Stomach (tissue), 9 donors: ENCODE measurements around the gene RSBN1. TPM values are rescaled to one million over a fixed set of nuclear protein-coding genes. Genes with fewer than 3 reads are reported as not detected.

ENCODE experiments used
- DNase-seq, 2 donors: peaks; one replicate each; pipeline versions ENCODE4 v3.0.0 to v3.0.0-alpha.2; 2013 to 2019
- H3K27ac ChIP-seq, 5 donors: fragments of 200-600 bp in 4 of 5; sonication (generic) in 4 of 5; one replicate each; pipeline ENCODE4 v1.5.1; 2013 to 2019; ENCODE audit warnings: mild to moderate bottlenecking in 1 of 5, moderate library complexity in 1 of 5
- H3K27me3 ChIP-seq, 3 donors: fragments of 200-600 bp; sonication (generic); one replicate each; pipeline ENCODE4 v1.5.1; 2017 to 2019; ENCODE audit warnings: mixed run types in 1 of 3
- H3K36me3 ChIP-seq, 4 donors: fragments of 200-600 bp; sonication (generic); 1 replicate in 3 of 4; 2 replicates in 1 of 4; pipeline ENCODE4 v1.5.1; 2016 to 2019
- H3K4me1 ChIP-seq, 4 donors: fragments of 200-600 bp; sonication (generic); one replicate each; pipeline ENCODE4 v1.5.1; 2016 to 2019
- H3K4me3 ChIP-seq, 4 donors: fragments of 200-600 bp; sonication (generic) in 3 of 4; one replicate each; pipeline ENCODE4 v1.5.1; 2016 to 2019; ENCODE audit warnings: mild to moderate bottlenecking in 1 of 4
- H3K9me3 ChIP-seq, 4 donors: fragments of 200-600 bp; sonication (generic); one replicate each; pipeline ENCODE4 v1.5.1; 2016 to 2019
- EP300 ChIP-seq: sonication (generic); formaldehyde crosslinking; IDR thresholded peaks from one replicate; pipeline ENCODE4 v1.6.1; 2017; ENCODE audit warnings: antibody characterized with exemption
- POLR2A ChIP-seq, 4 donors: fragments of 450-650 bp; IDR thresholded peaks; one replicate each; pipeline ENCODE4 v1.6.1; 2016; ENCODE audit warnings: antibody characterized with exemption in 4 of 4, control low read depth in 2 of 4, mild to moderate bottlenecking in 1 of 4, moderate library complexity in 1 of 4
- POLR2AphosphoS5 ChIP-seq, 3 donors: sonication (generic); formaldehyde crosslinking; IDR thresholded peaks; one replicate each; pipeline ENCODE4 v1.6.1; 2016; ENCODE audit warnings: antibody characterized with exemption in 3 of 3
- WGBS, 5 donors: extraction: QIAGEN DNeasy Blood & Tissue Kit in 3 of 5; methylation state at CpG; one replicate each; pipeline versions ENCODE4 v1.1.5 to v1.1.7; 2013 to 2018; 5-methylcytosine and 5-hydroxymethylcytosine counted together
- intact Hi-C: fragments of 100-400 bp; cut with DNase I; formaldehyde crosslinking; loops from one replicate; pipeline ENCODE4 v1.15.1; 2023; ENCODE audit warnings: low total_unique reads
- polyA plus RNA-seq, 3 donors: library from polyadenylated mRNA; stranded (reverse); fragments of 200-250 nt; gene quantifications; one replicate each; pipeline ENCODE4 v1.2.3, GENCODE V29; 2013
- total RNA-seq, 5 donors: library from RNA; depleted of rRNA; stranded (reverse); fragments of >200 nt; gene quantifications; one replicate each; pipeline versions ENCODE4 v1.1.0 to v1.2.3, GENCODE V29; 2014 to 2016
- TF ChIP-seq, protein P1 (sequence below), 7 experiments: fragments of 450-650 bp in 4 of 7; fragments of 200-600 bp in 3 of 7; sonication (generic) in 3 of 7; IDR thresholded peaks; one replicate each; pipeline ENCODE4 v1.5.1; 2016 to 2019; ENCODE audit warnings: antibody characterized with exemption in 7 of 7, control low read depth in 2 of 7, mild to moderate bottlenecking in 1 of 7
- donor health status: healthy with polysubstance abuse.
- donor health status: Bipolar disorder and iron deficiency.
- donor health status: healthy.

RSBN1 gene
- total and polyA plus RNA-seq, 8 donors: 2.8 to 58.9 (median 12.6) TPM

DNA sequence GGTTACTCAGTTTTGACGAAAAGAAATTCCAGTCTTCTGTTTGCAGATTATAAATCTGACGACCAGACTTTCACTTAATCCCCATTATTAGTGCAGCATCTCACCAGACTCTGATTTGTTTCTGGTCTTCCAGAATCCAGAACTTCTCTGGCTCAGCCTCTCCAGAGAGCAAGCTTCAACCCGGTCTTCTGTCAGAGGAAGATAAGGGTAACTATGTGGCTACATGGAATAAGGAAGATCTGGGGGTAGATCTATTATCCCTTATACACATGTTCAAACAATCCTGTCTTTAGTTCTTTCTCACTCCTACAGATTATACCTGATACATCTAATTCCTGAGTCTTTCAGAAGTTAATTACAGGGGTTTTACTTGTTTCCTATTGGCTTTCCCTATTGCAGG lies 62.9 kb downstream of the RSBN1 start:
- WGBS, 5 donors: 75 to 85% (median 82%) methylated on average over 3 of the region's 3 CpGs
- TF ChIP-seq EP300 (no peak), POLR2A (IDR thresholded peaks at IDR 0.05) (no peak), POLR2AphosphoS5 (IDR thresholded peaks at IDR 0.05) (no peak)
- TF ChIP-seq, protein P1, sequence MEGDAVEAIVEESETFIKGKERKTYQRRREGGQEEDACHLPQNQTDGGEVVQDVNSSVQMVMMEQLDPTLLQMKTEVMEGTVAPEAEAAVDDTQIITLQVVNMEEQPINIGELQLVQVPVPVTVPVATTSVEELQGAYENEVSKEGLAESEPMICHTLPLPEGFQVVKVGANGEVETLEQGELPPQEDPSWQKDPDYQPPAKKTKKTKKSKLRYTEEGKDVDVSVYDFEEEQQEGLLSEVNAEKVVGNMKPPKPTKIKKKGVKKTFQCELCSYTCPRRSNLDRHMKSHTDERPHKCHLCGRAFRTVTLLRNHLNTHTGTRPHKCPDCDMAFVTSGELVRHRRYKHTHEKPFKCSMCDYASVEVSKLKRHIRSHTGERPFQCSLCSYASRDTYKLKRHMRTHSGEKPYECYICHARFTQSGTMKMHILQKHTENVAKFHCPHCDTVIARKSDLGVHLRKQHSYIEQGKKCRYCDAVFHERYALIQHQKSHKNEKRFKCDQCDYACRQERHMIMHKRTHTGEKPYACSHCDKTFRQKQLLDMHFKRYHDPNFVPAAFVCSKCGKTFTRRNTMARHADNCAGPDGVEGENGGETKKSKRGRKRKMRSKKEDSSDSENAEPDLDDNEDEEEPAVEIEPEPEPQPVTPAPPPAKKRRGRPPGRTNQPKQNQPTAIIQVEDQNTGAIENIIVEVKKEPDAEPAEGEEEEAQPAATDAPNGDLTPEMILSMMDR (IDR thresholded peaks at IDR 0.05): no peak
- DNase-seq: no peak
- no peak overlapping the region for H3K4me3 ChIP-seq
- H3K36me3 ChIP-seq: peaks cover 5 to 34% (median 29%) of the 10 kb centered on the region in 4 donors
- intact Hi-C loops: no loop called here
- H3K27me3 ChIP-seq: no peaks in the 10 kb centered on the region
- peaks cover 0 to 12% (median 2%) of the 10 kb centered on the region in 4 donors for H3K4me1 ChIP-seq
- H3K27ac ChIP-seq: no peak overlapping the region
- H3K9me3 ChIP-seq: no peaks in the 10 kb centered on the region

DNA sequence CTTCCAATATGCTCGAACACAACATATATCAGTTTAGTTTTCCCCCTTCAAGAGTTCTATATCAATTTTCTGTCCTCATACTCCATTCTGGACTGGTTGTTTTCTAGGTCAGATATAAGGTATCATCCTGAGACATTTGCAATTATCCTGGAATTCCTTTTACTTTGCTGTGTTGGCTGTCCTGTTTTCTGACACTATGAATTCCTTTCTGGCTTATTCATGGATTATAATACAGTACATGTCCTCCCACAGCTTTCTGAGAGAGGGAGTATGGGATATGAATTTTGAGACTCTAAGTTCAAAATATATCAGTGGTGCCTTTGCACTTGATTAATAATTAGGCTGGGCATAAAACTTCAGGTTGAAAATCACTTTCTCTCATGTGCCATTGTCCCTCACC lies 64.9 kb downstream of the RSBN1 start:
- intact Hi-C loops: no loop called here
- WGBS, 5 donors: 87 to 100% (median 100%) methylated on average over 1 of the region's 1 CpG
- peaks cover 0 to 12% (median 2%) of the 10 kb centered on the region in 4 donors for H3K4me1 ChIP-seq

DNA sequence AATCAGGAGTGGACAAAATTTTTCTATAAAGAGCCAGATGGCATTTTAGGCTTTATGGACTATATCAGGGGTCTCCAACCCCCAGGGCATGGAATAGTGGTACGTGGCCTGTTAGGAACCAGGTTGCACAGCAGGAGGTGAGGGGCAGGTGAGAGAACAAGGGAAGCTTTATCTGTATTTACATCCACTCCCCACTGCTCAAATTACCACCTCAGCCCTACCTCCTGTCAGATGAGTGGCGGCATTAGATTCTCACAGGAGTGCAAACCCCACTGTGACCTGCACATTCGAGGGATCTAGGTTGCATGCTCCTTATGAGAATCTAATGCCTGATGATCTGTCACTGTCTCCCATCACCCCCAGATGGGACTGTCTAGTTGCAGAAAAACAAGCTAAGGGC lies 66.9 kb downstream of the RSBN1 start:
- H3K9me3 ChIP-seq: no peaks in the 10 kb centered on the region
- H3K4me1 ChIP-seq: peaks cover 0 to 12% (median 2%) of the 10 kb centered on the region in 4 donors
- no peaks in the 10 kb centered on the region for H3K27me3 ChIP-seq
- intact Hi-C loops: no loop called here
- TF ChIP-seq EP300: no peak
- TF ChIP-seq POLR2AphosphoS5 (IDR thresholded peaks at IDR 0.05): no peak
- no peak for TF ChIP-seq POLR2A (IDR thresholded peaks at IDR 0.05)
- TF ChIP-seq, protein P1 (IDR thresholded peaks at IDR 0.05): no peak
- DNase-seq: no peak
- no peak overlapping the region for H3K4me3 ChIP-seq
- WGBS, 5 donors: 35 to 73% (median 61%) methylated on average over 3 of the region's 3 CpGs
- peaks cover 0 to 29% (median 22%) of the 10 kb centered on the region in 4 donors for H3K36me3 ChIP-seq
- no peak overlapping the region for H3K27ac ChIP-seq

More for the DNA sequence above, 64.9 kb downstream of the RSBN1 start:
- no peak for TF ChIP-seq POLR2AphosphoS5 (IDR thresholded peaks at IDR 0.05)
- TF ChIP-seq EP300: no peak
- TF ChIP-seq, protein P1 (IDR thresholded peaks at IDR 0.05): no peak
- no peak for TF ChIP-seq POLR2A (IDR thresholded peaks at IDR 0.05)
- Histone ChIP-seq H3K9me3 (no peaks in the 10 kb centered on the region), H3K36me3 (peaks cover 0 to 23% (median 18%) of the 10 kb centered on the region in 4 donors), H3K27me3 (no peaks in the 10 kb centered on the region), H3K4me3 (no peak overlapping the region), H3K27ac (no peak overlapping the region)
- no peak for DNase-seq

DNA sequence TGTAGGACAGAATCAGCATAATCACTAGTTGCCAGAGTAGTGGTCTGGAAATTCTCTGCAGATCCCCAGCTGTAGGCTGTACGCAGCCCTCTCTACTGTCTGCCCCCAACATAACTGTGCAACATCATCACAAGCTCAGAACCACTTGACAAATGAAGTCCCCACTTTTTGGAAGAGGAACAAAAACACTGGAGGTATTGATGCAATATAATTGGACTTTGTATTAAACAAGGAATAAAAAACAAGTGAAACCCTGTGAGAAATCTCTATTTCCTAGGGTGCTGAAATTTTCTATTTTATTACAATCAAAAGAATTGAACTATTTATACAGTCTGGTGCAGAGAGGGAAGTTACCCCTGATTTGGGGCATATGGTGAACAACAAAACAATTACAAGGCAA lies 68.2 kb downstream of the RSBN1 start:
- peak in 1 of 2 donors; percentile 9 for DNase-seq
- H3K27me3 ChIP-seq: no peaks in the 10 kb centered on the region
- no peak for TF ChIP-seq EP300
- TF ChIP-seq, protein P1 (IDR thresholded peaks at IDR 0.05): no peak
- no peak for TF ChIP-seq POLR2AphosphoS5 (IDR thresholded peaks at IDR 0.05)
- TF ChIP-seq POLR2A (IDR thresholded peaks at IDR 0.05): no peak
- WGBS, 5 donors: 93 to 100% (median 96%) methylated on average over 1 of the region's 1 CpG
- no peak overlapping the region for H3K4me3 ChIP-seq
- H3K27ac ChIP-seq: no peak overlapping the region
- intact Hi-C loops: no loop called here
- no peaks in the 10 kb centered on the region for H3K9me3 ChIP-seq
- H3K36me3 ChIP-seq: peaks cover 0 to 20% (median 15%) of the 10 kb centered on the region in 4 donors
- H3K4me1 ChIP-seq: peaks cover 0 to 12% (median 2%) of the 10 kb centered on the region in 4 donors
